ENCODE data around the gene XYLT1.

DNA sequence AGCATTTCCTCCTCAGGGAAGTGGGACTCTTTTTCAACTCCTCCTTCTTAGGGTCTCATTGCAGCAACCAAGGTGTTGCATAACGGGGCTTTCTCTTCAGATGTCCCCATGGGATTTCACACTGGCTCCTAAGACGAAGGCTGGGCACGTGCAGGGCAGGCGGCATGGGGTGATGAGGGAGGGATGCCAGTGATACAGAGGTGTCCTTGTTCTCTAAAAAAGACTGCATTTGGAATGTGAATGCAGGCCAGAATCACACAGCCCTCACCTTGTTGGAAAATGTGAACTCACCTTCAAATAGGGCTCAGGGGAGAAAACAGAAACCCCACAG is 105.6 kb downstream of the XYLT1 start:
- TF ChIP-seq, protein P1, sequence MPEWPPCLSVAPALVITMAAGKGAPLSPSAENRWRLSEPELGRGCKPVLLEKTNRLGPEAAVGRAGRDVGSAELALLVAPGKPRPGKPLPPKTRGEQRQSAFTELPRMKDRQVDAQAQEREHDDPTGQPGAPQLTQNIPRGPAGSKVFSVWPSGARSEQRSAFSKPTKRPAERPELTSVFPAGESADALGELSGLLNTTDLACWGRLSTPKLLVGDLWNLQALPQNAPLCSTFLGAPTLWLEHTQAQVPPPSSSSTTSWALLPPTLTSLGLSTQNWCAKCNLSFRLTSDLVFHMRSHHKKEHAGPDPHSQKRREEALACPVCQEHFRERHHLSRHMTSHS (tag by site-specific recombination; IDR thresholded peaks at IDR 0.05): no peak
- TF ChIP-seq, protein P2, sequence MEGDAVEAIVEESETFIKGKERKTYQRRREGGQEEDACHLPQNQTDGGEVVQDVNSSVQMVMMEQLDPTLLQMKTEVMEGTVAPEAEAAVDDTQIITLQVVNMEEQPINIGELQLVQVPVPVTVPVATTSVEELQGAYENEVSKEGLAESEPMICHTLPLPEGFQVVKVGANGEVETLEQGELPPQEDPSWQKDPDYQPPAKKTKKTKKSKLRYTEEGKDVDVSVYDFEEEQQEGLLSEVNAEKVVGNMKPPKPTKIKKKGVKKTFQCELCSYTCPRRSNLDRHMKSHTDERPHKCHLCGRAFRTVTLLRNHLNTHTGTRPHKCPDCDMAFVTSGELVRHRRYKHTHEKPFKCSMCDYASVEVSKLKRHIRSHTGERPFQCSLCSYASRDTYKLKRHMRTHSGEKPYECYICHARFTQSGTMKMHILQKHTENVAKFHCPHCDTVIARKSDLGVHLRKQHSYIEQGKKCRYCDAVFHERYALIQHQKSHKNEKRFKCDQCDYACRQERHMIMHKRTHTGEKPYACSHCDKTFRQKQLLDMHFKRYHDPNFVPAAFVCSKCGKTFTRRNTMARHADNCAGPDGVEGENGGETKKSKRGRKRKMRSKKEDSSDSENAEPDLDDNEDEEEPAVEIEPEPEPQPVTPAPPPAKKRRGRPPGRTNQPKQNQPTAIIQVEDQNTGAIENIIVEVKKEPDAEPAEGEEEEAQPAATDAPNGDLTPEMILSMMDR (tag by site-specific recombination; IDR thresholded peaks at IDR 0.05): no peak
- no peak for TF ChIP-seq ZNF138 (tag by site-specific recombination; IDR thresholded peaks at IDR 0.05; ENCODE audit: borderline replicate concordance)
- no peak for TF ChIP-seq ZNF785 (tag by site-specific recombination; IDR thresholded peaks at IDR 0.05)

All from HEK293 (cell line).